OCI-LY1 (cell line): ENCODE results near the gene FBXW11.

ENCODE experiments used
- H2AFZ ChIP-seq: fragments of 200-600 bp; sonication (generic), shearing (Covaris generic); 2 replicates; pipeline ENCODE4 v1.6.0; 2014; ENCODE audit warnings: antibody characterized with exemption, mild to moderate bottlenecking, low read length
- H3F3A ChIP-seq: fragments of 200-600 bp; sonication (generic), shearing (Covaris generic); 2 replicates; pipeline ENCODE4 v1.6.0; 2014; ENCODE audit warnings: mild to moderate bottlenecking, antibody characterized with exemption, low read length, moderate library complexity; ENCODE audit not compliant: insufficient read depth
- H3K27ac ChIP-seq: fragments of 200-600 bp; sonication (generic); 2 replicates; pipeline ENCODE4 v1.5.1; 2014; ENCODE audit warnings: low read length, mixed run types, mild to moderate bottlenecking, low read depth; ENCODE audit not compliant: poor library complexity, severe bottlenecking
- H3K27me3 ChIP-seq: fragments of 200-600 bp; sonication (generic); 2 replicates; pipeline ENCODE4 v1.6.0; 2014; ENCODE audit warnings: antibody characterized with exemption, mild to moderate bottlenecking, low read length, moderate library complexity; ENCODE audit not compliant: insufficient read depth
- H3K36me3 ChIP-seq: fragments of 200-600 bp; sonication (generic); 2 replicates; pipeline ENCODE4 v1.6.1; 2014; ENCODE audit warnings: mild to moderate bottlenecking, antibody characterized with exemption, low read length, moderate library complexity, mixed read lengths; ENCODE audit not compliant: insufficient read depth
- H3K4me1 ChIP-seq: fragments of 200-600 bp; sonication (generic); 2 replicates; pipeline ENCODE4 v1.5.1; 2014; ENCODE audit warnings: mild to moderate bottlenecking, low read length, moderate library complexity; ENCODE audit not compliant: insufficient read depth, severe bottlenecking
- H3K4me2 ChIP-seq: fragments of 200-600 bp; sonication (generic), shearing (Covaris generic); 2 replicates; pipeline ENCODE4 v1.6.1; 2014; ENCODE audit warnings: low read length
- H3K4me3 ChIP-seq: fragments of 200-600 bp; sonication (generic); 2 replicates; pipeline ENCODE4 v1.5.1; 2014; ENCODE audit warnings: low read length, low read depth, mild to moderate bottlenecking, mixed read lengths; ENCODE audit not compliant: poor library complexity, severe bottlenecking
- H3K79me2 ChIP-seq: fragments of 200-600 bp; shearing (Covaris generic); 2 replicates; pipeline ENCODE4 v1.6.1; 2016; ENCODE audit warnings: mixed run types, low read length, mixed read lengths; ENCODE audit not compliant: insufficient read depth
- H3K9ac ChIP-seq: fragments of 200-600 bp; sonication (generic), shearing (Covaris generic); 2 replicates; pipeline ENCODE4 v1.6.1; 2014; ENCODE audit warnings: mild to moderate bottlenecking, low read length, mixed read lengths
- H3K9me2 ChIP-seq: fragments of 200-600 bp; sonication (generic), shearing (Covaris generic); 2 replicates; pipeline ENCODE4 v1.6.1; 2014; ENCODE audit warnings: low read depth, mild to moderate bottlenecking, low read length, mixed read lengths
- H3K9me3 ChIP-seq: fragments of 200-600 bp; shearing (Covaris generic); 2 replicates; pipeline ENCODE4 v1.6.1; 2014; ENCODE audit warnings: low read length, mixed read lengths
- H4K20me1 ChIP-seq: fragments of 200-600 bp; sonication (generic), shearing (Covaris generic); 2 replicates; pipeline ENCODE4 v1.6.0; 2016; ENCODE audit warnings: mild to moderate bottlenecking, low read length; ENCODE audit not compliant: insufficient read depth
- EZH2 ChIP-seq: fragments of 200-600 bp; sonication (generic), shearing (Covaris generic); IDR thresholded peaks from 2 replicates; pipeline ENCODE4 v1.8.0; 2017; ENCODE audit warnings: borderline replicate concordance, mixed run types, mild to moderate bottlenecking, antibody characterized with exemption, low read length, moderate library complexity, mixed read lengths
- TF ChIP-seq, protein P1 (sequence below): fragments of 200-600 bp; sonication (generic), shearing (Covaris generic); IDR thresholded peaks from 2 replicates; pipeline ENCODE4 v1.5.1; 2017; ENCODE audit warnings: mild to moderate bottlenecking, antibody characterized with exemption, low read length, moderate library complexity, mixed read lengths

The FBXW11 gene

DNA sequence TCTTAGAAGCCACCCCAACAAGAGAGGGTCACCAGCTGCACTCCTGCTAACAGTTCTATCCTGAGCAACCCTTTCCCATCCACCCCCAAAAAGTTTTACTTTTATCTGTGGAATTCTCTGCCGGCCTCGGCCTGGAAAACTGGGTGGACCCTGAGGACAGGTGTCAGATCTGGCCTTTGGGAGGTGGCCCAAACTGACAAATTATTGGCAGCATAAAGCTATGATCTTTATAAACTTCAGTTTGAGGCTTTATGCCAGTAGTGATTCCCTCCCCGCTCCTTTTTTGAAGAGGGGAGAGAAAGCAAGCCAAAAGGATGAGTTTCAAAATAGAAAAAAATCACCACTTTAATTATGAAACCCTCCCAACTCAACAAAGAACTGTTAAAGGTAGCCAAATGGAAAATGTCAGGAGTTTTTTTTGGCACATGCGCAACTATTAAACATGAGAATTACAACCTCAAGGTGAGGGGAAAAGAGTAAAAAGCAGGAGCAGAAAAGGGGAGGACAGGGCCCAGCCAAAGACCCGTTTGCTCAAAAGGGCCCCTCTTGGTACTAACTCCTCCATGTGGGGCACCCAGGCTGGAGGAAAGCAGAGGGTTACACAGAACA, 49.4 kb downstream of the FBXW11 start:
- peaks cover 15% of the 10 kb centered on the region for H3K4me1 ChIP-seq

DNA sequence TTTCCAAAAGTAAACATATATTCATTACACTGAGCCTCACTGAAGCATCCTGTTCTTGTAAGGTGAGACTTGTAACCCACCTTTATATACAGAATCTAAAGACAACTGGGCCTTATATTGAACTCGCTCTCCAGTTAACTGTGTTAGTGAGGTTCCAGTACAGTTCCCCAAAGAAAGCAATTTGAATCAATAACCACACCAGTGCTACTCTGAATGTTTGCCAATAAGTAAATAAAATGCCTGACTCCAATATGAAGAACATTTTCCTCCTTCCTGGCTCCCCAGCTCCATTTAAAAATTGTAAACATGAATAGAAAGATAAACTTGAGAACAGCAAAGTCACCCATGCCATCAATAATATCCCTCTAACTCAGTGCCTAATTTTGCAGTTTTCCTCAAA, 50.1 kb downstream of the FBXW11 start:
- Histone ChIP-seq H3K4me2 (no peak overlapping the region), H3K4me1 (peaks cover 15% of the 10 kb centered on the region)
- no peak for TF ChIP-seq EZH2
- TF ChIP-seq, protein P1, sequence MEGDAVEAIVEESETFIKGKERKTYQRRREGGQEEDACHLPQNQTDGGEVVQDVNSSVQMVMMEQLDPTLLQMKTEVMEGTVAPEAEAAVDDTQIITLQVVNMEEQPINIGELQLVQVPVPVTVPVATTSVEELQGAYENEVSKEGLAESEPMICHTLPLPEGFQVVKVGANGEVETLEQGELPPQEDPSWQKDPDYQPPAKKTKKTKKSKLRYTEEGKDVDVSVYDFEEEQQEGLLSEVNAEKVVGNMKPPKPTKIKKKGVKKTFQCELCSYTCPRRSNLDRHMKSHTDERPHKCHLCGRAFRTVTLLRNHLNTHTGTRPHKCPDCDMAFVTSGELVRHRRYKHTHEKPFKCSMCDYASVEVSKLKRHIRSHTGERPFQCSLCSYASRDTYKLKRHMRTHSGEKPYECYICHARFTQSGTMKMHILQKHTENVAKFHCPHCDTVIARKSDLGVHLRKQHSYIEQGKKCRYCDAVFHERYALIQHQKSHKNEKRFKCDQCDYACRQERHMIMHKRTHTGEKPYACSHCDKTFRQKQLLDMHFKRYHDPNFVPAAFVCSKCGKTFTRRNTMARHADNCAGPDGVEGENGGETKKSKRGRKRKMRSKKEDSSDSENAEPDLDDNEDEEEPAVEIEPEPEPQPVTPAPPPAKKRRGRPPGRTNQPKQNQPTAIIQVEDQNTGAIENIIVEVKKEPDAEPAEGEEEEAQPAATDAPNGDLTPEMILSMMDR, result no peak

More for the DNA sequence above, 49.4 kb downstream of the FBXW11 start:
- H3K27me3 ChIP-seq, result no peaks in the 10 kb centered on the region
- peak overlapping the region; percentile 13 for H3K27ac ChIP-seq
- H3F3A ChIP-seq, result no peaks in the 10 kb centered on the region
- H3K79me2 ChIP-seq, result peaks cover 57% of the 10 kb centered on the region
- H4K20me1 ChIP-seq, result no peaks in the 10 kb centered on the region
- H3K4me3 ChIP-seq, result no peak overlapping the region
- no peak overlapping the region for H3K9ac ChIP-seq
- no peaks in the 10 kb centered on the region for H3K36me3 ChIP-seq
- no peaks in the 10 kb centered on the region for H3K9me3 ChIP-seq
- no peak overlapping the region for H3K4me2 ChIP-seq
- no peak for TF ChIP-seq EZH2
- TF ChIP-seq, protein P1, result no peak
- no peak overlapping the region for H2AFZ ChIP-seq
- no peaks in the 10 kb centered on the region for H3K9me2 ChIP-seq

DNA sequence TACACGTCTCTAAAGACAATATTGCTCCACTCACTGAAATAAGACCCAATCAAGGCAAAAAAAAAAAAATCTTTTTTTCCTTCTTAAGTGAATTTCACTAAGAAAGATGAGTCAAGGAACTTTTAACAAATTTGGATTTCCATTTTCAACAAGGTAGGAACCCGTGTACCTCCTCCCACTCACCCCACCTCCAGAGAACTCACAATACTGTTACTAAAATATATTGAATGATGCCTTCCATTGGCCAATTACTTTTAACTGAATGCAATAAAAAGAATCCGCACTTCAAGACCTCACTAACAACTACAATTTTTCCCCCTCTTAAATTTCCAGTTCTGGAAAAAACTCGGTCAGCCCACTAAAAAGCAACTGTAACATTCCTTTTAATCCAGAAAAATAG, 50.7 kb downstream of the FBXW11 start:
- Histone ChIP-seq H3K4me3 (no peak overlapping the region), H3K27ac (no peak overlapping the region), H3K36me3 (no peaks in the 10 kb centered on the region), H2AFZ (no peak overlapping the region), H4K20me1 (no peaks in the 10 kb centered on the region), H3K9ac (no peak overlapping the region), H3F3A (no peaks in the 10 kb centered on the region), H3K4me2 (no peak overlapping the region), H3K9me3 (no peaks in the 10 kb centered on the region), H3K27me3 (no peaks in the 10 kb centered on the region), H3K4me1 (peaks cover 15% of the 10 kb centered on the region), H3K79me2 (peaks cover 63% of the 10 kb centered on the region), H3K9me2 (no peaks in the 10 kb centered on the region)
- no peak for TF ChIP-seq EZH2
- TF ChIP-seq, protein P1, result no peak

More for the DNA sequence above, 50.1 kb downstream of the FBXW11 start:
- H2AFZ ChIP-seq, result no peak overlapping the region
- no peaks in the 10 kb centered on the region for H3K36me3 ChIP-seq
- no peaks in the 10 kb centered on the region for H3K27me3 ChIP-seq
- H3F3A ChIP-seq, result no peaks in the 10 kb centered on the region
- H3K27ac ChIP-seq, result no peak overlapping the region
- H3K9me3 ChIP-seq, result no peaks in the 10 kb centered on the region
- H3K4me3 ChIP-seq, result no peak overlapping the region
- H3K9me2 ChIP-seq, result no peaks in the 10 kb centered on the region
- H3K79me2 ChIP-seq, result peaks cover 63% of the 10 kb centered on the region
- H4K20me1 ChIP-seq, result no peaks in the 10 kb centered on the region
- no peak overlapping the region for H3K9ac ChIP-seq
